HG03097 (cell line): ENCODE measurements around the gene RAB3IL1.
"Not testable (repeated sequence)": the region's sequence is repeated elsewhere in the genome, so short reads cannot be mapped to it uniquely, and the experiment has no call there.

Source experiments
- ATAC-seq: cut with Tn5 transposase; IDR thresholded peaks from one replicate; pipeline ENCODE4 v1.9.1; 2021; ENCODE audit not compliant: unreplicated experiment, low FRiP score

The RAB3IL1 gene, protein sequence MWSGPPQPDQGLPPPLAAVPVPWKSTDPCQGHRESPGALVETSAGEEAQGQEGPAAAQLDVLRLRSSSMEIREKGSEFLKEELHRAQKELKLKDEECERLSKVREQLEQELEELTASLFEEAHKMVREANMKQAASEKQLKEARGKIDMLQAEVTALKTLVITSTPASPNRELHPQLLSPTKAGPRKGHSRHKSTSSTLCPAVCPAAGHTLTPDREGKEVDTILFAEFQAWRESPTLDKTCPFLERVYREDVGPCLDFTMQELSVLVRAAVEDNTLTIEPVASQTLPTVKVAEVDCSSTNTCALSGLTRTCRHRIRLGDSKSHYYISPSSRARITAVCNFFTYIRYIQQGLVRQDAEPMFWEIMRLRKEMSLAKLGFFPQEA

DNA sequence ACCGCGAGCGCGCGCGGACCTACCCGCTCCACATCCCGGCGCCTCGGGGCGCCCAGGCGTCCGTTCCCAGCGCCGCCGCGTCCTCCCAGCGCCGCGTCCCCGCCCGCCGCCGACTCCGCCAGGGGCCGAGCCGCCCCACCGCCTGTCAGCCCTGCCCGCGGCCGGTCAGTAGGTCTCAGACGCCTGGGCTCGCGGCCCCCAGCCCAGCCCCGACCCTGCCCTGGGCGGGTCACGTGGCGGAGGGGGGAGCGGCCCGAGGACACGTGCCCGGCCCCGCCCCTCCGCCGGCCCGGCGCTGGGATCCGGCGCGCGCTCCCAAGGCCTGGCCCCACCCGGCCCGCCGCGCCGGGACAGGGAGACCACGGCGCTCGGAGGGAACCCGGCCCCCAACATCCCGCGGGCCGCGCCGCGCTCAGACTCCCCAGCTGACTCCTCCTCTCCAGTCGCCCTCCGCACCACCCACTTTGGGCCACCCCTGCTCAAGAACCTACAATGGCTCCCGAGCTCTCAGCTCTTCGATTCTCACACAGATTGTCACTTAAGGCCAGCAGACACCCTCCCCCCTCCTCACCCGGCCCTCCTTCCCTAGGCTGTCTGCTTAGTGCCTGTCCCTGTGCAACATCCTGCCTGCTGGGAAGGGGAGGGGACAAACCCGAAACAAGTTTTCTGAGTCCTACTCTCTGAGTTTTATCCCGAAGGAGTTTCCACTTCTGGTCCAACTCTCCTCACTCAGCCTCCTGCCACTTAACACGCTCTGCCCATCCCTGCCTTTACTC is at the start of gene RAB3IL1:
TSS of gene RAB3IL1 (minus strand) at position 233 of the 776 bp plus-strand sequence. CDS start at position 34, 199 bp downstream.
- no peak for ATAC-seq

- no peak for ATAC-seq
These were observed 49.4 kb upstream of the RAB3IL1 start for GRCh38 chr11:61966734-61967115.

DNA sequence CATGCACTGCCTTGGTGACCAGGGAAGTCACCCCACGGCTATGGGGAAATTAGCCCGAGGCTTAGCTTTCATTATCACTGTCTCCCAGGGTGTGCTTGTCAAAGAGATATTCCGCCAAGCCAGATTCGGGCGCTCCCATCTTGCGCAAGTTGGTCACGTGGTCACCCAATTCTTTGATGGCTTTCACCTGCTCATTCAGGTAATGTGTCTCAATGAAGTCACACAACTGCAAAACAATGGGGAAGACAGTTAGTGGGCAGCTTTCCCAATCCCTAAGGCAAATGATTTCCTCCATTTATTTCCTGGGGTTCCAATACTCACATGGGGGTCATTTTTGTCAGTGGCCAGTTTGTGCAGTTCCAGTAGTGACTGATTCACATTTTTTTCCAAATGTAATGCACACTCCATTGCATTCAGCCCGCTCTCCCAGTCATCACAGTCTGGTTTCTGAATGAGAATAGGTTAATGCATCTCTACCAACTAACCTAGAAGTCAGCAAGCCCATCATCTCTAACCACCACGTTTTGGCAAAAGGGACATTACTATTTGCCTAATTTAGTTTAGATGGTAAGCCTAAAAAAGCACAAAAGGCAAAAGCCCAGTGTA is 47.4 kb upstream of the RAB3IL1 start:
- not testable (repeated sequence) for ATAC-seq

DNA sequence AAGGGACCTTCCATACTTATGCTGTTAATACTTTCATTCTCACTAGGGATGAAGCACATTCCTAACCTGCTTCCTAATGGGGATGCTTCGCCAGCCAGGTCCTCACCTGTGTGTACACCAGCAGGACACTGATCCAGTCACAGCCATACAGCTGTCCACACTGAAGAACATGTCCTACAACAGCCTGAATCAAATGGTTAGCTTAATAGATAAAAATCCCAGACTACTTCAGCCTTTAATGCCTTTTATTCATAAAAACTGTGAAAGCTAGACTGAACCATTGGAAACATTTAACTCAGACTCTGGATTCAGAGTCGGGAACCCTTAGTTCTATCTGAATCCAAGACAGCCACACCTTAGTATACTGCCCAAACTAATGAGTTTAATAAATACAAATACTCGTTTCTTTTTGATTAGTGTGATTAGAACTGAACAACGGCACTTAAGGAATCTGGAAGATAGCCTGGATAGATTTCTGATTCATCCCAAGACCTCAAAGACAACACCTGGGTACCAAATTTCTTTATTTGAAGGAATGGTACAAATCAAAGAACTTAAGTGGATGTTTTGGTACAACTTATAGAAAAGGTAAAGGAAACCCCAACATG is 46.8 kb upstream of the RAB3IL1 start:
- ATAC-seq = no peak

GRCh38 chr11:61963282-61964057 is 46.1 kb upstream of the RAB3IL1 start:
- no peak for ATAC-seq

- ATAC-seq = no peak
These were observed 45.6 kb upstream of the RAB3IL1 start for GRCh38 chr11:61963016-61963281.

DNA sequence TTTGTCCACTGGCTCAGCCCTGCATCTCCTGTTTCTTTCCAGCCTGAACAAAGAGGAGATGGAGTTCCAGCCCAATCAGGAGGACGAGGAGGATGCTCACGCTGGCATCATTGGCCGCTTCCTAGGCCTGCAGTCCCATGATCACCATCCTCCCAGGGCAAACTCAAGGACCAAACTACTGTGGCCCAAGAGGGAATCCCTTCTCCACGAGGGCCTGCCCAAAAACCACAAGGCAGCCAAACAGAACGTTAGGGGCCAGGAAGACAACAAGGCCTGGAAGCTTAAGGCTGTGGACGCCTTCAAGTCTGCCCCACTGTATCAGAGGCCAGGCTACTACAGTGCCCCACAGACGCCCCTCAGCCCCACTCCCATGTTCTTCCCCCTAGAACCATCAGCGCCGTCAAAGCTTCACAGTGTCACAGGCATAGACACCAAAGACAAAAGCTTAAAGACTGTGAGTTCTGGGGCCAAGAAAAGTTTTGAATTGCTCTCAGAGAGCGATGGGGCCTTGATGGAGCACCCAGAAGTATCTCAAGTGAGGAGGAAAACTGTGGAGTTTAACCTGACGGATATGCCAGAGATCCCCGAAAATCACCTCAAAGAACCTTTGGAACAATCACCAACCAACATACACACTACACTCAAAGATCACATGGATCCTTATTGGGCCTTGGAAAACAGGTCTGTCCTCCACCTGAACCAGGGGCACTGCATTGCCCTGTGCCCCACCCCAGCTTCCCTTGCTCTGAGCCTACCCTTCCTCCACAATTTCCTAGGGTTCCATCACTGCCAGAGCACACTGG is 45.0 kb upstream of the RAB3IL1 start:
- no peak for ATAC-seq

- ATAC-seq = no peak
These were observed 44.3 kb upstream of the RAB3IL1 start for GRCh38 chr11:61961570-61962212.

GRCh38 chr11:61960532-61960931 is 43.2 kb upstream of the RAB3IL1 start:
- no peak for ATAC-seq

- ATAC-seq = no peak
These were observed 42.3 kb upstream of the RAB3IL1 start for GRCh38 chr11:61959678-61960077.

DNA sequence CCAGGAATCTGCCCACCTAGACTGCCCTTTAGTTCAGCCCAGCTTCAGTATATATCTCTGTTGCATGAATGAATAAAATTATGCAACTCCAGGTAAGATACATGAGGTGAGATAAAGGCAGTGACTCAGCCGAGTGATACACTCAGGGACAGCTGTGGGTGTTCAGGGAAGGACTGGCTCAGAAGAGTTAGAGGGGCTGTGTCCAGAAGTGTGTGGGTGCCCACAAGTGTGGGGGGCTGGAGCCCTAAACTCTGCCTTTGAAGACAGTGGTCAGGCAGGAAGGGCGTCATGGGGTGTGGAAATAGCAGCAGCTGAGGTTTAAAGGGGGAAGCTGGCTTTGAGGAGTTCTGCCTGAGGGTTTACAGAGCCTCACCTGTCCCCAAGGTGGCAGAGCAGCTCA is 41.7 kb upstream of the RAB3IL1 start:
- no peak for ATAC-seq

GRCh38 chr11:61958590-61958989 is 41.2 kb upstream of the RAB3IL1 start:
- no peak for ATAC-seq

GRCh38 chr11:61957021-61957770 is 39.8 kb upstream of the RAB3IL1 start:
- no peak for ATAC-seq

DNA sequence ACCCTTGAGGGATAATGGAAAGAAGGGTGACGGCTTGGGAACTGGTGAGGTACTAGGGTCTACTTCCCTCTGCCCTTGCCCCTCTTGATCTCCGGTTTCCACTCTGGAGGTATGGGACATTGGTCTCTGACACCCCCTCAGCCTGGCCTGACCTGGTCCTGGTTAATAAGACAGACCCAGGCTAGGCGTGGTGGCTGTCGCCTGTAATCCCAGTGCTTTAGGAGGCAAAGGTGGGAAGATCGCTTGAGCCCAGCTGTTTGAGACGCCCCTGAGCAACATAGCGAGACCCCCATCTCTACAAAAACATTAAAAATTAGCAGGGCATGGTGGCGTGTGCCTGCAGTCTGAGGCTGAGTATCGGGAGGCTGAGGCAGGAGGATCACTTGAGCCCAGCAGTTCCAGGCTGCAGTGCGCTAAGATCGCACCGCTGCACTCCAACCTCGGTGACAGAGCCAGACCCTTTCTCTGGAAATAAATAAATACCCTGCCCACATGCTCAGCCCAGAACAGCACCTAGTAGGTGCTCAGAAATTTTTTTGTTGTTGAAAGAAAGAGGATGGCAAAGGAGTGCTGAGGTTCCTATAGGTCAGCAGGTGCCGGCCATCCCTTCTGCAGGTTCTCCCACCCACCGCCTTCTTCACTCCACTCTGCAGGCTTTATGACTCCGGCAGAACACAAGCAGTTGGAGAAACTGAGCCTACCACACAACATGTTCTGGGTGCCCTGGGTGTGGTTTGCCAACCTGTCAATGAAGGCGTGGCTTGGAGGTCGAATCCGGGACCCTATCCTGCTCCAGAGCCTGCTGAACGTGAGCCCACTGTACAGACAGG is 39.0 kb upstream of the RAB3IL1 start:
- ATAC-seq = no peak

GRCh38 chr11:61955422-61956135 is 38.2 kb upstream of the RAB3IL1 start:
- ATAC-seq = no peak

GRCh38 chr11:61954851-61955421 is 37.6 kb upstream of the RAB3IL1 start:
- no peak for ATAC-seq
